GM19452 (cell line): ENCODE data around the gene SP3.
"Not testable (repeated sequence)": the region's sequence is repeated elsewhere in the genome, so short reads cannot be mapped to it uniquely, and the experiment has no call there.

ENCODE experiments used
- ATAC-seq: cut with Tn5 transposase; IDR thresholded peaks from one replicate; pipeline ENCODE4 v1.9.1; 2021; ENCODE audit not compliant: unreplicated experiment

Gene SP3

GRCh38 chr2:173892341-173892740, 72.8 kb downstream of the SP3 start:
- no peak for ATAC-seq

- no peak for ATAC-seq
Observed at GRCh38 chr2:173891315-173892037, 73.7 kb downstream of the SP3 start.

- ATAC-seq, result not testable (repeated sequence)
Observed at GRCh38 chr2:173889464-173889863, 75.7 kb downstream of the SP3 start.

GRCh38 chr2:173886613-173887012, 78.6 kb downstream of the SP3 start:
- no peak for ATAC-seq

GRCh38 chr2:173884025-173884802, 81.0 kb downstream of the SP3 start:
- no peak for ATAC-seq

- no peak for ATAC-seq
Observed at GRCh38 chr2:173881886-173882285, 83.3 kb downstream of the SP3 start.

GRCh38 chr2:173881461-173881860, 83.7 kb downstream of the SP3 start:
- no peak for ATAC-seq

GRCh38 chr2:173880561-173880960, 84.6 kb downstream of the SP3 start:
- no peak for ATAC-seq

GRCh38 chr2:173876833-173877413, 88.2 kb downstream of the SP3 start:
- ATAC-seq, result no peak

- peak; percentile 96 for ATAC-seq
Observed at GRCh38 chr2:173874894-173875237, 90.3 kb downstream of the SP3 start.

GRCh38 chr2:173874003-173874893, 90.9 kb downstream of the SP3 start:
- peak; percentile 42 for ATAC-seq

- no peak for ATAC-seq
Observed at GRCh38 chr2:173872714-173873113, 92.5 kb downstream of the SP3 start.

GRCh38 chr2:173869244-173870229, 95.6 kb downstream of the SP3 start:
- no peak for ATAC-seq

GRCh38 chr2:173868406-173868805, 96.8 kb downstream of the SP3 start:
- no peak for ATAC-seq

GRCh38 chr2:173866874-173867618, 98.1 kb downstream of the SP3 start:
- no peak for ATAC-seq

- no peak for ATAC-seq
Observed at GRCh38 chr2:173865971-173866873, 99.0 kb downstream of the SP3 start.

- ATAC-seq, result no peak
Observed at GRCh38 chr2:173862612-173863217, 102.5 kb downstream of the SP3 start.

GRCh38 chr2:173860566-173860965, 104.6 kb downstream of the SP3 start:
- ATAC-seq, result no peak
